Measurements from ENCODE around the gene METTL16. TPM values are rescaled to one million over a fixed set of nuclear protein-coding genes. Genes with fewer than 3 reads are reported as not detected.
A peak's percentile ranks its signal among the peaks of the same experiment; 100 is the strongest.

METTL16 gene
- polyA plus RNA-seq, 1 donor (not counting 4 experiments of a cell fraction or from before 2014, with no cell fraction given), result 16.6 TPM

DNA sequence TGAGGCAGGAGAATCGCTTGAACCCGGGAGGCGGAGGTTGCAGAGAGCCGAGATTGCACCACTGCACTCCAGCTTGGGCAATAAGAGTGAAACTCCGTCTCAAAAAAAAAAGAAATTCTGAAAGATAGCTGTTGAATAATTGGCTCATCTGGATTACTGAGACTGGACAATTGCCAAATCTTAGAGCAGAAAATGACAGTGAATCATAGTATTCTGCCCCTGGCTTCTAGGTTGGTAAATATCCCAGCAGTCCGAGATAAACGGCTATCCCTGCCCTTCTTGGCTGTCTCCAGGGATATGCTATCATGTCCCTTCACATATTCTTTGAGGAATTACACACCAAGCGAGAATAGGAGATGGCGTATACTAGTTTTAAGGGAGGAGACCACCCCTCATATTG, 35.5 kb upstream of the METTL16 start:
- Histone ChIP-seq H3K9ac (ENCODE audit: control insufficient read depth, extremely low read depth, insufficient read depth, low read length) (peak overlapping the region; percentile 22), H3K4me1 (ENCODE audit: control insufficient read depth, extremely low read depth, insufficient read depth, low read length) (peaks cover 9% of the 10 kb centered on the region), H3K9me3 (ENCODE audit: control insufficient read depth, low read depth, low read length) (no peaks in the 10 kb centered on the region), H3K79me2 (ENCODE audit: control insufficient read depth, insufficient read depth, low read length) (no peaks in the 10 kb centered on the region), H3K36me3 (ENCODE audit: control insufficient read depth in 2 of 2, extremely low read depth in 1 of 2, insufficient read depth in 2 of 2, low read length in 2 of 2) (no peaks in the 10 kb centered on the region), H3K9me1 (ENCODE audit: control insufficient read depth, extremely low read depth, insufficient read depth, low read length) (no peaks in the 10 kb centered on the region), H4K20me1 (ENCODE audit: control insufficient read depth, extremely low read depth, insufficient read depth, low read length) (no peaks in the 10 kb centered on the region), H3K4me3 (ENCODE audit: control insufficient read depth in 2 of 3, extremely low read depth in 1 of 3, insufficient read depth in 2 of 3, low read depth in 1 of 3, low read length in 3 of 3) (no peak overlapping the region), H3K27ac (ENCODE audit: control insufficient read depth, insufficient read depth, low read length) (no peak overlapping the region), H3K27me3 (ENCODE audit: control insufficient read depth, extremely low read depth, insufficient read depth, low read length) (no peaks in the 10 kb centered on the region), H3K4me2 (ENCODE audit: control insufficient read depth, extremely low read depth, insufficient read depth, low read depth, low read length) (peak overlapping the region; percentile 56), H2AFZ (ENCODE audit: control insufficient read depth, low read length) (no peak overlapping the region)
- peak; percentile 29 for FAIRE-seq
- TF ChIP-seq, protein P1, sequence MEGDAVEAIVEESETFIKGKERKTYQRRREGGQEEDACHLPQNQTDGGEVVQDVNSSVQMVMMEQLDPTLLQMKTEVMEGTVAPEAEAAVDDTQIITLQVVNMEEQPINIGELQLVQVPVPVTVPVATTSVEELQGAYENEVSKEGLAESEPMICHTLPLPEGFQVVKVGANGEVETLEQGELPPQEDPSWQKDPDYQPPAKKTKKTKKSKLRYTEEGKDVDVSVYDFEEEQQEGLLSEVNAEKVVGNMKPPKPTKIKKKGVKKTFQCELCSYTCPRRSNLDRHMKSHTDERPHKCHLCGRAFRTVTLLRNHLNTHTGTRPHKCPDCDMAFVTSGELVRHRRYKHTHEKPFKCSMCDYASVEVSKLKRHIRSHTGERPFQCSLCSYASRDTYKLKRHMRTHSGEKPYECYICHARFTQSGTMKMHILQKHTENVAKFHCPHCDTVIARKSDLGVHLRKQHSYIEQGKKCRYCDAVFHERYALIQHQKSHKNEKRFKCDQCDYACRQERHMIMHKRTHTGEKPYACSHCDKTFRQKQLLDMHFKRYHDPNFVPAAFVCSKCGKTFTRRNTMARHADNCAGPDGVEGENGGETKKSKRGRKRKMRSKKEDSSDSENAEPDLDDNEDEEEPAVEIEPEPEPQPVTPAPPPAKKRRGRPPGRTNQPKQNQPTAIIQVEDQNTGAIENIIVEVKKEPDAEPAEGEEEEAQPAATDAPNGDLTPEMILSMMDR (optimal IDR thresholded peaks at IDR 0.05 in 1 of 3, IDR thresholded peaks at IDR 0.05 in 1 of 3, conservative IDR thresholded peaks at IDR 0.05 in 1 of 3; ENCODE audit: extremely low read depth in 1 of 3, insufficient read depth in 2 of 3, low read length in 3 of 3), result no peak
- no peak for TF ChIP-seq EZH2 (IDR thresholded peaks at IDR 0.05; ENCODE audit: low read length)
- DNase-seq (ENCODE audit: low read depth, low spot score), result no peak
- dilution Hi-C loops (cut with MboI; ENCODE audit: extremely low pct_ligation_motif_present, low sequenced_read_pairs), result no loop called here

GRCh38 chr17:2545393-2545792, 33.7 kb upstream of the METTL16 start:
- Histone ChIP-seq H3K27ac (ENCODE audit: control insufficient read depth, insufficient read depth, low read length) (no peak overlapping the region), H3K36me3 (ENCODE audit: control insufficient read depth in 2 of 2, extremely low read depth in 1 of 2, insufficient read depth in 2 of 2, low read length in 2 of 2) (no peaks in the 10 kb centered on the region), H3K9me1 (ENCODE audit: control insufficient read depth, extremely low read depth, insufficient read depth, low read length) (no peaks in the 10 kb centered on the region), H4K20me1 (ENCODE audit: control insufficient read depth, extremely low read depth, insufficient read depth, low read length) (no peaks in the 10 kb centered on the region), H3K9me3 (ENCODE audit: control insufficient read depth, low read depth, low read length) (no peaks in the 10 kb centered on the region), H3K79me2 (ENCODE audit: control insufficient read depth, insufficient read depth, low read length) (no peaks in the 10 kb centered on the region), H3K4me3 (ENCODE audit: control insufficient read depth in 2 of 3, extremely low read depth in 1 of 3, insufficient read depth in 2 of 3, low read depth in 1 of 3, low read length in 3 of 3) (no peak overlapping the region), H3K27me3 (ENCODE audit: control insufficient read depth, extremely low read depth, insufficient read depth, low read length) (no peaks in the 10 kb centered on the region), H3K4me1 (ENCODE audit: control insufficient read depth, extremely low read depth, insufficient read depth, low read length) (peaks cover 9% of the 10 kb centered on the region), H2AFZ (ENCODE audit: control insufficient read depth, low read length) (no peak overlapping the region), H3K4me2 (ENCODE audit: control insufficient read depth, extremely low read depth, insufficient read depth, low read depth, low read length) (no peak overlapping the region), H3K9ac (ENCODE audit: control insufficient read depth, extremely low read depth, insufficient read depth, low read length) (no peak overlapping the region)
- DNase-seq (ENCODE audit: low read depth, low spot score) (no peak), FAIRE-seq (no peak)
- TF ChIP-seq EZH2 (IDR thresholded peaks at IDR 0.05; ENCODE audit: low read length), result no peak
- TF ChIP-seq, protein P1 (optimal IDR thresholded peaks at IDR 0.05 in 1 of 3, IDR thresholded peaks at IDR 0.05 in 1 of 3, conservative IDR thresholded peaks at IDR 0.05 in 1 of 3; ENCODE audit: extremely low read depth in 1 of 3, insufficient read depth in 2 of 3, low read length in 3 of 3), result no peak
- dilution Hi-C loops (cut with MboI; ENCODE audit: extremely low pct_ligation_motif_present, low sequenced_read_pairs), result no loop called here
